ENCODE results near the gene ATP8B1. TPM values are rescaled to one million over a fixed set of nuclear protein-coding genes. Genes with fewer than 3 reads are reported as not detected.
A peak's percentile ranks its signal among the peaks of the same experiment; 100 is the strongest.

ATP8B1 gene
- total and polyA plus RNA-seq, 4 experiments from 2014 or later: 0.24 TPM; not detected in 3

GRCh38 chr18:57807336-57808117, 4.4 kb upstream of the ATP8B1 start:
- Mint-ChIP-seq H3K4me1 (peaks cover 0 to 4% (median 0%) of the 10 kb centered on the region in 4 donors), H3K27me3 (peaks cover 18 to 21% of the 10 kb centered on the region in 2 donors), H3K9me3 (peaks cover 0 to 16% (median 9%) of the 10 kb centered on the region in 8 donors), H3K27ac (no peak overlapping the region), H3K4me3 (no peak overlapping the region), H3K36me3 (peaks cover 0 to 6% of the 10 kb centered on the region in 2 donors)
- POLR2A ChIA-PET (ENCODE audit: partially characterized antibody): no interaction called here
- no peak overlapping the region for H3K4me3 ChIP-seq (ENCODE audit: low read length in 2 of 2)
- intact Hi-C loops (cut with micrococcal nuclease): no loop called here
- H3K4me1 ChIP-seq (ENCODE audit: insufficient read depth, low read length): peaks cover 2% of the 10 kb centered on the region
- peaks cover 0 to 4% of the 10 kb centered on the region in 2 donors for H3K9me3 ChIP-seq (ENCODE audit: control insufficient read depth in 1 of 2, low read length in 2 of 2)
- CTCF ChIA-PET (ENCODE audit: partially characterized antibody): no interaction called here
- no peak overlapping the region for H3K27ac ChIP-seq (ENCODE audit: low read depth, low read length)
- peaks cover 13% of the 10 kb centered on the region for H3K27me3 ChIP-seq (ENCODE audit: insufficient read depth, low read length)
- no peak for DNase-seq
- no peaks in the 10 kb centered on the region for H3K36me3 ChIP-seq (ENCODE audit: insufficient read depth, low read length)

- Histone ChIP-seq H3K4me1 (ENCODE audit: insufficient read depth, low read length) (peaks cover 8% of the 10 kb centered on the region), H3K27ac (ENCODE audit: low read depth, low read length) (no peak overlapping the region), H3K4me3 (ENCODE audit: low read length in 2 of 2) (no peak overlapping the region), H3K9me3 (ENCODE audit: control insufficient read depth in 1 of 2, low read length in 2 of 2) (peaks cover 0 to 1% of the 10 kb centered on the region in 2 donors), H3K36me3 (ENCODE audit: insufficient read depth, low read length) (no peaks in the 10 kb centered on the region), H3K27me3 (ENCODE audit: insufficient read depth, low read length) (peaks cover 13% of the 10 kb centered on the region)
- ChIA-PET POLR2A (ENCODE audit: partially characterized antibody) (no interaction called here), CTCF (ENCODE audit: partially characterized antibody) (no interaction called here)
- Mint-ChIP-seq H3K9me3 (peaks cover 0 to 10% (median 6%) of the 10 kb centered on the region in 8 donors), H3K4me1 (peaks cover 0 to 10% (median 0%) of the 10 kb centered on the region in 4 donors), H3K27ac (no peak overlapping the region), H3K4me3 (no peak overlapping the region), H3K27me3 (peaks cover 18 to 25% of the 10 kb centered on the region in 2 donors), H3K36me3 (peaks cover 0 to 6% of the 10 kb centered on the region in 2 donors)
- intact Hi-C loops (cut with micrococcal nuclease): no loop called here
- no peak for DNase-seq
These were observed 3.8 kb upstream of the ATP8B1 start for GRCh38 chr18:57806978-57807285.

GRCh38 chr18:57806201-57806977, 3.3 kb upstream of the ATP8B1 start:
- Histone ChIP-seq H3K4me1 (ENCODE audit: insufficient read depth, low read length) (peaks cover 9% of the 10 kb centered on the region), H3K9me3 (ENCODE audit: control insufficient read depth in 1 of 2, low read length in 2 of 2) (no peaks in the 10 kb centered on the region), H3K27ac (ENCODE audit: low read depth, low read length) (no peak overlapping the region), H3K27me3 (ENCODE audit: insufficient read depth, low read length) (peaks cover 13% of the 10 kb centered on the region), H3K36me3 (ENCODE audit: insufficient read depth, low read length) (no peaks in the 10 kb centered on the region), H3K4me3 (ENCODE audit: low read length in 2 of 2) (no peak overlapping the region)
- intact Hi-C loops (cut with micrococcal nuclease): no loop called here
- Mint-ChIP-seq H3K4me3 (no peak overlapping the region), H3K36me3 (peaks cover 0 to 3% of the 10 kb centered on the region in 2 donors), H3K9me3 (peaks cover 0 to 5% (median 4%) of the 10 kb centered on the region in 8 donors), H3K4me1 (peaks cover 0 to 16% (median 2%) of the 10 kb centered on the region in 4 donors), H3K27ac (no peak overlapping the region), H3K27me3 (peaks cover 21 to 28% of the 10 kb centered on the region in 2 donors)
- ChIA-PET CTCF (ENCODE audit: partially characterized antibody) (no interaction called here), POLR2A (ENCODE audit: partially characterized antibody) (no interaction called here)
- no peak for DNase-seq

- POLR2A ChIA-PET (ENCODE audit: partially characterized antibody): no interaction called here
- H3K36me3 ChIP-seq (ENCODE audit: insufficient read depth, low read length): no peaks in the 10 kb centered on the region
- no peaks in the 10 kb centered on the region for H3K9me3 ChIP-seq (ENCODE audit: control insufficient read depth in 1 of 2, low read length in 2 of 2)
- H3K27ac ChIP-seq (ENCODE audit: low read depth, low read length): no peak overlapping the region
- H3K4me1 ChIP-seq (ENCODE audit: insufficient read depth, low read length): peaks cover 9% of the 10 kb centered on the region
- intact Hi-C loops (cut with micrococcal nuclease): no loop called here
- Mint-ChIP-seq H3K36me3 (no peaks in the 10 kb centered on the region), H3K27me3 (peaks cover 31 to 36% of the 10 kb centered on the region in 2 donors), H3K27ac (no peak overlapping the region), H3K4me1 (peaks cover 0 to 20% (median 8%) of the 10 kb centered on the region in 4 donors), H3K4me3 (no peak overlapping the region), H3K9me3 (peaks cover 0 to 5% (median 0%) of the 10 kb centered on the region in 8 donors)
- H3K4me3 ChIP-seq (ENCODE audit: low read length in 2 of 2): no peak overlapping the region
- CTCF ChIA-PET (ENCODE audit: partially characterized antibody): no interaction called here
- no peak for DNase-seq
- peaks cover 16% of the 10 kb centered on the region for H3K27me3 ChIP-seq (ENCODE audit: insufficient read depth, low read length)
These were observed 2.0 kb upstream of the ATP8B1 start for GRCh38 chr18:57805117-57805516.

GRCh38 chr18:57804557-57804956, 1.4 kb upstream of the ATP8B1 start:
- peaks cover 34 to 38% of the 10 kb centered on the region in 2 donors for H3K27me3 Mint-ChIP-seq

GRCh38 chr18:57802213-57803102, 657 bp downstream of the ATP8B1 start:
- H3K4me1 Mint-ChIP-seq: peaks cover 0 to 20% (median 8%) of the 10 kb centered on the region in 4 donors
- ChIA-PET POLR2A (ENCODE audit: partially characterized antibody) (no interaction called here), CTCF (ENCODE audit: partially characterized antibody) (no interaction called here)
- H3K4me3 Mint-ChIP-seq: peak overlapping the region in 5 of 8 donors; percentile 15 to 61 (median 38)
- intact Hi-C loops (cut with micrococcal nuclease): no loop called here
- peak overlapping the region in 1 of 7 donors; percentile 25 for H3K27ac Mint-ChIP-seq
- H3K36me3 ChIP-seq (ENCODE audit: insufficient read depth, low read length): no peaks in the 10 kb centered on the region
- H3K9me3 ChIP-seq (ENCODE audit: control insufficient read depth in 1 of 2, low read length in 2 of 2): no peaks in the 10 kb centered on the region
- peaks cover 16% of the 10 kb centered on the region for H3K27me3 ChIP-seq (ENCODE audit: insufficient read depth, low read length)
- peaks cover 0 to 5% (median 0%) of the 10 kb centered on the region in 8 donors for H3K9me3 Mint-ChIP-seq
- DNase-seq: no peak
- no peak overlapping the region for H3K4me3 ChIP-seq (ENCODE audit: low read length in 2 of 2)
- peaks cover 40 to 47% of the 10 kb centered on the region in 2 donors for H3K27me3 Mint-ChIP-seq
- peaks cover 9% of the 10 kb centered on the region for H3K4me1 ChIP-seq (ENCODE audit: insufficient read depth, low read length)
- no peaks in the 10 kb centered on the region for H3K36me3 Mint-ChIP-seq
- H3K27ac ChIP-seq (ENCODE audit: low read depth, low read length): no peak overlapping the region

More at GRCh38 chr18:57804557-57804956, 1.4 kb upstream of the ATP8B1 start:
- Histone ChIP-seq H3K4me1 (ENCODE audit: insufficient read depth, low read length) (peaks cover 9% of the 10 kb centered on the region), H3K4me3 (ENCODE audit: low read length in 2 of 2) (no peak overlapping the region), H3K9me3 (ENCODE audit: control insufficient read depth in 1 of 2, low read length in 2 of 2) (no peaks in the 10 kb centered on the region), H3K27me3 (ENCODE audit: insufficient read depth, low read length) (peaks cover 16% of the 10 kb centered on the region), H3K36me3 (ENCODE audit: insufficient read depth, low read length) (no peaks in the 10 kb centered on the region), H3K27ac (ENCODE audit: low read depth, low read length) (no peak overlapping the region)
- Mint-ChIP-seq H3K4me3 (no peak overlapping the region), H3K36me3 (no peaks in the 10 kb centered on the region), H3K4me1 (peaks cover 0 to 20% (median 8%) of the 10 kb centered on the region in 4 donors), H3K27ac (no peak overlapping the region), H3K9me3 (peaks cover 0 to 5% (median 0%) of the 10 kb centered on the region in 8 donors)
- no peak for DNase-seq
- ChIA-PET POLR2A (ENCODE audit: partially characterized antibody) (no interaction called here), CTCF (ENCODE audit: partially characterized antibody) (no interaction called here)
- intact Hi-C loops (cut with micrococcal nuclease): no loop called here

Measured in CD4-positive, alpha-beta memory T cell (primary cell).